ENCODE results near the gene SNX18. TPM values are rescaled to one million over a fixed set of nuclear protein-coding genes. Genes with fewer than 3 reads are reported as not detected.

The SNX18 gene
- total and polyA plus RNA-seq, 10 of the 15 experiments (the other 5 are each of a cell fraction or from before 2014, with no cell fraction given): 0.27 to 1.7 (median 0.47) TPM

GRCh38 chr5:54517512-54518145 is at the start of gene SNX18 (continued):
- TF ChIP-seq CREM (IDR thresholded peaks at IDR 0.05; ENCODE audit: low read depth) (peak; percentile 68), EZH2 (IDR thresholded peaks at IDR 0.05; ENCODE audit: borderline replicate concordance, control insufficient read depth, low read depth, low read length) (no peak), RUNX3 (IDR thresholded peaks at IDR 0.05; ENCODE audit: low read length) (peak; percentile 62), CHD4 (IDR thresholded peaks at IDR 0.05) (no peak), CBX3 (IDR thresholded peaks at IDR 0.05; ENCODE audit: borderline replicate concordance, low read depth) (no peak), ZNF207 (IDR thresholded peaks at IDR 0.05; ENCODE audit: borderline replicate concordance) (peak; percentile 90), GATAD2B (conservative IDR thresholded peaks at IDR 0.05; ENCODE audit: low read depth) (peak; percentile 80), FOXM1 (IDR thresholded peaks at IDR 0.05; ENCODE audit: low read depth, low read length) (0 out of 2 replicates have a peak, but pooled peaks have one; percentile 48), ZBED1 (IDR thresholded peaks at IDR 0.05; ENCODE audit: borderline replicate concordance) (no peak), RELB (IDR thresholded peaks at IDR 0.05; ENCODE audit: low read depth) (no peak), POLR2AphosphoS2 (IDR thresholded peaks at IDR 0.05; ENCODE audit: low read depth, low read length) (peak; percentile 92), IRF3 (IDR thresholded peaks at IDR 0.05) (no peak), POU2F2 (IDR thresholded peaks at IDR 0.05; ENCODE audit: borderline replicate concordance, low read depth, low read length) (peak; percentile 76; the same call in 1 of the 3 replicates), HDGF (IDR thresholded peaks at IDR 0.05) (no peak), CREB1 (IDR thresholded peaks at IDR 0.05; ENCODE audit: low read depth) (peak; percentile 76; the same call in 1 of the 2 replicates), NFXL1 (IDR thresholded peaks at IDR 0.05; ENCODE audit: borderline replicate concordance) (no peak), SPI1 (IDR thresholded peaks at IDR 0.05; ENCODE audit: borderline replicate concordance, insufficient read depth, low read depth, low read length) (no peak), ZSCAN29 (IDR thresholded peaks at IDR 0.05) (peak; percentile 46; the same call in 1 of the 2 replicates), YY1 (IDR thresholded peaks at IDR 0.05; ENCODE audit: low read depth, low read length) (peak; percentile 93), NR2C2 (IDR thresholded peaks at IDR 0.05; ENCODE audit: borderline replicate concordance, control insufficient read depth, insufficient read length, low read depth) (peak; percentile 60), PML (IDR thresholded peaks at IDR 0.05; ENCODE audit: low read length) (no peak), DPF2 (IDR thresholded peaks at IDR 0.05) (peak; percentile 76), MYB (IDR thresholded peaks at IDR 0.05; ENCODE audit: borderline replicate concordance, low read depth, low read length) (no peak), CTCF (IDR thresholded peaks at IDR 0.05 in 2 of 3, conservative IDR thresholded peaks at IDR 0.05 in 1 of 3; ENCODE audit: control insufficient read depth in 2 of 3, extremely low read depth in 1 of 3, insufficient read depth in 1 of 3, low read depth in 3 of 3, low read length in 3 of 3) (peak; percentile 89 to 98 (median 95); a peak in 5 of 6 replicates), POLR2A (IDR thresholded peaks at IDR 0.05; ENCODE audit: low read depth, low read length) (peak; percentile 73), HSF1 (IDR thresholded peaks at IDR 0.05; ENCODE audit: low read depth, low read length) (no peak), RB1 (IDR thresholded peaks at IDR 0.05; ENCODE audit: borderline replicate concordance) (peak; percentile 88)
